HG03558 (cell line): ENCODE results near the gene APBA1.

ENCODE experiments used
- ATAC-seq: cut with Tn5 transposase; IDR thresholded peaks from one replicate; pipeline ENCODE4 v1.9.1; 2021; ENCODE audit warnings: moderate number of reproducible peaks; ENCODE audit not compliant: unreplicated experiment; ENCODE audit errors: extremely low read depth

APBA1 gene

DNA sequence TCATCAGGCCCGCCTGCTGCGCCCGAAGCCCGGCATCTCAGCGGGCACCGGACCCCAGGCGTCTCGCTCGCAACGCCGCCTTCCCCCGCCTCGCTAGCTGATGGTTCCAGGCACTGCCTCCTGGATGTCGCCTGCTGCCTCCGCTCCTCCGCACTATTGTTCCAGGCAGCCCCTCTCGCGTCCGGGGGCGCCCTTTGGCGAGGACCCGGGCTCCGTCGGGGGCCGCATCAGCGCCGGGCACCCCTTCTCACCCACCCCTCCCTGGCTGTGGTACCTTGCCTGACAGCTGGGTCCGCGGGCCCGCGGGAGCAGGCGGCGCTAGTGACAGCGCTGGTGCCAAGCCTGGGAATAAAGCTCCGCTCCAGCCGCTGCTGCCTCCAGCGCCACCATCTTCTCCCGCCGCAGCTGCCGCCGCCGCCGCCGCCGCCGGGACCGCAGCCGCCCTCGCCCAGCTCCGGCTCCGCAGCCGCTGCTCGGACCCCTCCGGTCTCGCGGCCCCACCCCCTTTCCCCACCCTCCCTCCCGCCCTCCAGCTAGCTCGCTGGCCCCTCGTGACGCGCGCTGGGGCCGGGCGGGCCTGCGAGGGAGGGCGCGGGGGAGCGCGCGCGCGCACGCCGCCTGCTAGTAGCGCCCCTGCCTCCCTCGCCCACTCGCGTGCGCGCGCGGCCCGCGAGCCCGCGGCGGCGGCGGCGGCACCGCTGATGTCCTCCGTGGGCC, at the start of gene APBA1:
Gene APBA1 (minus strand): TSS at position 493 of the 717 bp plus-strand sequence.
- ATAC-seq, result no peak

DNA sequence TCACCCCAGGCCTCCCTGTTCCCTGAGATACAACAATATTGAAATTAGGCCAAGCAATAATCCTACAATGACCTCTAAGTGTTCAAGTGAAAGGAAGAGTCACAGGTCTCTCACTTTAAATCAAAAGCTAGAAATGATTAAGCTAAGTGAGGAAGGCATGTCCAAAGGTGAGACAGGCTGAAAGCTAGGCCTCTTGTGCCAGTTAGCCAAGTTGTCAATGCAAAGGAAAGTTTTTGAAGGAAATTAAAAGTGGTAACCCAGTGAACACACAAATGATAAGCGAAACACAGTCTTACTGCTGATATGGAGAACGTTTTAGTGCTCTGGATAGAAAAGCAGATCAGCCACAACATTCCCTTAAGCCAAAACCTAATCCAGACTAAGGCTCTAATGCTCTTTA, 47.8 kb upstream of the APBA1 start:
- no peak for ATAC-seq

GRCh38 chr9:69719367-69719766, 47.2 kb upstream of the APBA1 start:
- no peak for ATAC-seq

- ATAC-seq, result no peak
Measured at GRCh38 chr9:69718218-69718617, 46.0 kb upstream of the APBA1 start.

- no peak for ATAC-seq
Measured at GRCh38 chr9:69715825-69716224, 43.7 kb upstream of the APBA1 start.

GRCh38 chr9:69715096-69715495, 42.9 kb upstream of the APBA1 start:
- ATAC-seq, result no peak

DNA sequence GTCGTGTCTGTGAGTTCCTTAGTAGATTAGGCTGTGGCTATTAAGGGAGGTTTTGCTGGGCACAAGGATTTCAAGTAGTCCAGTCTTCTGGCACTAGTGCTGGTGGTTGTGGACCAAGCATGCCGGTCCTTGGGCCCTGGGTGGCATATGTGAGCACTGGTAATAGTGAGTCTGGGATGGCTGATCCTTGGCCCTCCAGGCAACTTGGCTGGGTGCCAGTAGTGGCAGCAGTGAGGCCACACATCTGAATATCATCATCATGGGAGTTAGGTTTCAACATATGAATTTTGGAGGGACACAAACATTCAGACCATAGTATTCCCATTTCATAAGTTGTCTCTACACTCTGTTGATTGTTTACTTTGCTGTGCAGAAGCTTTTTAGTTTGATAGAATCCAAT, 25.3 kb upstream of the APBA1 start:
- ATAC-seq, result no peak

- no peak for ATAC-seq
Measured at GRCh38 chr9:69696802-69697201, 24.6 kb upstream of the APBA1 start.

- no peak for ATAC-seq
Measured at GRCh38 chr9:69689991-69690538, 17.9 kb upstream of the APBA1 start.

DNA sequence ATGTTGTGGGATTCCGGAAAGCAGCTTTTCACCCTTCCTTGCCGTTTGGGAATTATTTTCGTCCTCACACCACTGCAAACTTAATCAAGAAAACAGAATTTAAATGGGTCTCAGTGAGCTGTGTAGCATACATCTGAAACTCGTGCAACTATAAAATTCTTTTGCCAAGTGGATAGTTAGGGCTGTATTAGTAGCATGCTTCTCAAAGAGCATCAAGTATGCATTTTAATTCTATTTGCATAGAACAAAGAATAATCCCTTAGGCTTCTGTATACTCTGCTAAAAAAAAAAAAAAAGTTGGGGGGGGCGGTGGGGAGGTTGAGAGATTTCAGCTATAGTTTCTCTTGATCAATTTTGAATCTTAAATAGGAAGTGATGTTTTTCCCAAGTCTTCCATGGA, 11.8 kb upstream of the APBA1 start:
- no peak for ATAC-seq

DNA sequence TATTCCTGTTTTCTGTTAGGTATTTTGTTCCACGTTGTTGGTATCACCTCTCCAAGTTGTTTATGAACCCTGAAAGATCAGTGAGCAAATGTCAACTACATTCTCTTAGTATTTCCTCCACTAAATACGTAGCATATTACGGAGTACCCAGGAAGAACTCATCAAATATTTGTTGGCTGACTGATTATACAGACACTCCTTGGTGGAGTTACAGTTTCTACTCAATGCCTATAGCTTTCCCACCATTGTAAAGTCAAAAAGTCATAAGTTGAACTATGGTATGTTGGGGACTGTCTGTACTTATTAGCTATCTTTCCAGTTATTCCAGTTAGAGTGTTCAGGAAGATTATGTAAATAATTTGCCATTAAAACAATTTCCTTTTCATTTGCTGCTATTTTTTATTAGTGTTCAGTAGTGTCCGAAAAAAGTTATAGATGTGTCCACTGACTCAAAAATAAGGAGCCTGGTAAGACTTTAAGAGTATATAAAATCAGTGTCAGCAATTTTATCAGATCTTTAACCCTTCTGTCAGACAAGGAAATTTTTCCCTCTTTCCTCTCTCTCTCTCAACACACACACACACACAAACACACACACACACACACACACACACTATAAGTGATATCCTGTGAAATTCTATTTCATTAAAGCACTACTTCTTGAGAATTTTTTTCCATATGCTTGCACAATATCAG, 6.8 kb upstream of the APBA1 start:
- ATAC-seq, result no peak

GRCh38 chr9:69677931-69678330, 5.8 kb upstream of the APBA1 start:
- ATAC-seq, result no peak

GRCh38 chr9:69675563-69675962, 3.4 kb upstream of the APBA1 start:
- no peak for ATAC-seq

DNA sequence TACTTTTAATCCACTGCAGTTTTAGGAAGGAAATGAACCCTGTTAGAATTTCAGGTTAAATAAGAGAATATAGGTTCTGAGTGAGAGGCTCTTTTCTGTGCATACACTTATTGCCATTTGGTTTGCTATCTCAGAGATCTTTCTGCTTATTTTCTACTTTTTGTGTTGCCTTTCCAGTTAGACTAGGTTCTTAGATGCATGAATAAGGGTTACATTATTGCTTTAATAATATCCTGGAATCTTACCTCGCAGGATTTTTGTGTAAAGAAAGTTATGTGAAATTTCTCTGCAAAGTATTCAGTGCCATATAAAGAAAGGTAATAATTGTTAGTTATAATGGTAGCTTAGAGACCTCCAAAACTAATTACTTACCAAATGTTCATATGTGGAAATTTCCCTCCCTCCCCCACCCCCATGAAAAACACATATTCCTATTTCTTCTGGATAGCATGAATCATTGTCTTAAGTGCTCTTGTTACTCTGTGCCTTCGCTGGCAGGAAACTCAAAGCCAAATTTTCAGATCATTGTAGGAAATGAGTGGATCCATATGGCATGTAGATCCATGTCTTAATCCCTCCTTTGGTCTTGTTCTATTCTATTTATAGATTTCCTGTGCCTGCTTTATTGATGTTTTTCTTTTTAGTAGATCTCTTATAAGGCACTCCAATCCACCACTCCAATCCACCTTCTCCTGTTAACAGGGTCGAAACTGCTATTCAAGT, 2.7 kb upstream of the APBA1 start:
- no peak for ATAC-seq

DNA sequence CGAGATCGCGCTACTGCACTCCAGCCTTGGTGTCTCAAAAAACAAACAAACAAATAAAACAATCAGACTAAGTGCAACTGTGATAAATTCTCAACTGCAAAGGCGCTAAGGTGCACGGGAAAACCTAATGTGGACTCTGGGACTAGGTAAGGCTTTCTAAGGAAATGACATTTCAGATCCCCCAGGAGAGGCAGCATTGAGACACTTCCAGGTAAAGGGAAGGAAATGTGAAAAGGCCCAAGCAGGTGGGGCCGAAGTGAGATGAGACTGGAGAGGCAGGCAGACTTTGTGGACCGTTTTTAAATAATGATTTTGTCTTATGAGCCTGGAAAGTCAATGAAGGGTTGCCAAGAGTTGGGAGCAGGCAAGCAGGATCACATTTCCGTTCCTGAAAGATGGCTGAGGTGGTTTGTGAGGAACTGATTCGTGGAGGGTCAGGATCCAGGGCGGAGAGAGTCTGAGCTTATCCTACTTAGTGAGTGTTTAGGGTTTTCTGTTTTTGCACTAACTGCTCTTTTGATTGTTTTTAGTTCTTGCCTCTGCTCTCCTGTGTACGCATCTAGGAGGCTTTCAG, 2.0 kb upstream of the APBA1 start:
- no peak for ATAC-seq

GRCh38 chr9:69673311-69673640, 1.1 kb upstream of the APBA1 start:
- ATAC-seq, result no peak

GRCh38 chr9:69672596-69673310, 582 bp upstream of the APBA1 start:
- peak; percentile 79 for ATAC-seq

DNA sequence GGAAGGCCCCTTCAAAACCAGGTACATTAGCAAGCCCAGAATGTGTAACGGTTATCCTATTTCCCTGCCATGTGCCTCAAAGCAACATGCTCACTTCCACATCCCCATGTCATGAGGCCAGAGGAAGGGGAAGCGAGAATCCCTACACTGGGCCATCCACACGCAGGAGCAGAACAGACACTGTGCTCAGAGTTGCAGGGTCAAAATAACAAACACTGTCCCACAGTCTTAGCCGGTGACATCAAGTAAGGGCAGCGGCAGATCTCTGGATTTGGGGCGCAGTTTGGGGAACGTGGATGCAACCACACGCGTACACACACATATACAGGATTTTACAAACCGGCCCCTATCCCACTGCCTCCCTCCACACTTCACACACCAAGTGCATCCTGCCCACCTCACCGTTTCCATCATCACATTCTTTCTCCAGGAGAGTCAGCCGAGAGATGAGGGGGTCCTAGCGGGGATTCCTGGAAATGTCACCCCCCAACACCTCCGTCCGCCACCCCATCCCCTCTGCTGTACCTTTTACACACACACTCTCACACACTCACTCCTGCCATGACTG, 776 bp downstream of the APBA1 start:
- ATAC-seq, result no peak

- no peak for ATAC-seq
Measured at GRCh38 chr9:69667306-69667705, 4.9 kb downstream of the APBA1 start.

DNA sequence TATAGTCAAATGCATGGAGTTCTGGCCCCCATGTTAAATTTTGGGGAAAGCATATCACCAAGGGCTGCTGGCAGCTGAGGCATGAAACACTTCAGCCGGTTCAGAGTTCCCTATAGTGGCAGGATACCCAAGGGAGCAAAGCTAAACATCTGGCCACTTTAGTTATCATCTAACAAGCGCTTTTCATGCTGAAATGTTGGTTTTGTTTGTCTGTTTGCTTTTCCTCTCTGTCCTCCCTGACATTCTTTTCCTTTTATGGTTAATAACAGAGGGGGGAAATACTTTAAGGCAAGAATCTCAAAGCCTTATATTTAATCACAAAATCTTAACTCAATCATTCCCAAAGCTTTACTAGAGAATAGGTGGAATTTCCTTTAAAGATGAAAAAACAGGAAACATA, 11.9 kb downstream of the APBA1 start:
- ATAC-seq, result no peak
